ENCODE data around the gene ERAS.

ERAS gene, protein sequence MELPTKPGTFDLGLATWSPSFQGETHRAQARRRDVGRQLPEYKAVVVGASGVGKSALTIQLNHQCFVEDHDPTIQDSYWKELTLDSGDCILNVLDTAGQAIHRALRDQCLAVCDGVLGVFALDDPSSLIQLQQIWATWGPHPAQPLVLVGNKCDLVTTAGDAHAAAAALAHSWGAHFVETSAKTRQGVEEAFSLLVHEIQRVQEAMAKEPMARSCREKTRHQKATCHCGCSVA

DNA sequence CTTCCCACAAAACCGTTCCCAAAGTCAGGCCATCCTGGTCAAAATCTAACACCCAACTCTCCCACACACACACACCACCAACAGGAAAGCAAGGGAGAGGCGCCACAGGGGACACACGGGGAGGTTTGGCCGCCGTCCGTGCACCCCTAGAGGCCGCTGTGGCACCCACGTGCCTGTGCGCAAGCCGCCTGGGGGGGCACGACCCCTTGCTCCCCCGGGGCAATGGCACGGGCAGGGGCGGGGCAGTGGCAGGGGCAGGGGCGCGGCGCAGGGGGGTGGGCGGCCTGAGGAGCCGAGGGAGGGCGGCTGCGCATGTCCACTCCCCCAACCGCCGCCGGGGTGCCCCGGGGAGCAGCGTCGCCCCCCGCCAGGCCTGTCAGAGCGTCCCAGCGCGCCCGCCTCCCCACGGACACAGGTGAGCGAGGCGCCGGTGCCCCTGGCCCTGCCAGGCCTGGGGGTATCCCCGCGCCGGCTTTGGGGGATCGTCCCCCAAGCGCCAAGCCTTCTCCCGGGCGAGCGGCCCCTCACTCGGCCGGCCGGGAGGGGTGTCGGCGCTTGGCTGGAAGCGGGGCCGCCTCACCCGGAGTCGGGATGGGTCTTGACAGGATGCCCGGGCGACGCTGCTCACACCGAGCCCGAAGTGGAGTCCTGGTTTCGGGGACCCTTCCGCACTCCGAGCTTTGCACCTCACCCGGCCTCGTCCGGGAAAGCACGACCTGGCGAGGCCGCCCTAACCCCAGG lies at the start of gene ERAS:
TSS of gene ERAS (plus strand) at position 379 of the 741 bp plus-strand sequence. CDS start 2,611 bp downstream, outside the sequence.
- peaks cover 27 to 41% of the 10 kb centered on the region in 2 donors for H3K27me3 Mint-ChIP-seq

DNA sequence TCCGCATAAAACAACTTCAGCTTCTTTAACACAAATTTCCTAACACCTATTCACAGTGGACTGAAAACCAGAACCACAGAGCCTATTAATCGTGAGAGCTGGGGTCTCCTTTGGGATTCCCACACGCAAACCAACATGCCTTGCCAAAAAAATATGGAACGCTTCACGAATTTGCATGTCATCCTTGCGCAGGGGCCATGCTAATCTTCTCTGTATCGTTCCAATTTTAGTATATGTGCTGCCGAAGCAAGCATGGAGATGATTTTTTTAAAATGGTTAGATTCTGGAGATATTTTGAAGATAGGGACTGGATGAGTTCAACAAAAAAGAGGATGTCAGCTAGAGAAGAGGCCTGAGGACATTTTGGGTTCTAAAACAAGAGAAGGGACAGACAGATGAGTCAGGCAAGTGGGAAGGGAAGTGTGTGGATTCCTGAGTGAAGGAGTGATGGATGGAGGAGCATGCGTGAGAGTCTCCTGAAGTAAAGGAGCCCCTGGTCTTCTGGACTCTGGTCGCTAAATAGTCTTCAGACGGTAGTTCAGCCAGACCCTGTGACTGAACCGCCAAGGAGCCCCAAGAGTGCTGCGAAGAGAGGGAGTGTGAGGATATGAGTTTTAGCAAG lies 49.4 kb upstream of the ERAS start:
- H3K9me3 Mint-ChIP-seq, result no peaks in the 10 kb centered on the region
- DNase-seq (no peak), ATAC-seq (replicated peaks) (no peak)
- no peaks in the 10 kb centered on the region for H3K4me1 Mint-ChIP-seq
- no peak overlapping the region for H3K4me3 Mint-ChIP-seq
- peaks cover 24 to 30% of the 10 kb centered on the region in 2 donors for H3K27me3 Mint-ChIP-seq
- H3K27ac Mint-ChIP-seq, result no peak overlapping the region
- no peaks in the 10 kb centered on the region for H3K36me3 Mint-ChIP-seq

More for the DNA sequence above, at the start of gene ERAS:
- H3K36me3 Mint-ChIP-seq, result peaks cover 27 to 41% of the 10 kb centered on the region in 2 donors
- H3K27ac Mint-ChIP-seq, result peak within 1 kb of the TSS; percentile 31
- H3K4me1 Mint-ChIP-seq, result peaks cover 6 to 12% of the 10 kb centered on the region in 2 donors
- peaks cover 0 to 7% of the 10 kb centered on the region in 2 donors for H3K9me3 Mint-ChIP-seq
- DNase-seq (no peak), ATAC-seq (replicated peaks) (peak; percentile 31 to 38)
- peak within 1 kb of the TSS; percentile 54 to 77 for H3K4me3 Mint-ChIP-seq

DNA sequence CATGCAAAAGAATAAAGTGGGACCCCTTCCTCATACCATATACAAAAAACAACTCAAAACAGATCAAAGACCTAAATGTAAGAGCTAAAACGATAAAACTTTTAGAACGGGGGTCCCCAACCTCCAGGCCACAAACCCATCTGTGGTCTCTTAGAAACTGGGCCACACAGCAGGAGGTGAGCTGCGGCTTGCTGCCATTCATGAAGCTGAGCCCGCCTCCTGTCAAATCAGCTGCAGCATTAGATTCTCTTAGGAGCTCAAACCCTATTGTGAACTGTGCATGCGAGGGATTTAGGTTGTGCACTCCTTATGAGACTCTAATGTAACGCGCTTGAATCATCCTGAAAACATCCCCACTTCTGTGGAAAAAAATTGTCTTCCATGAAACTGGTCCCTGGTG lies 46.9 kb upstream of the ERAS start:
- DNase-seq, result no peak
- H3K27me3 Mint-ChIP-seq, result peaks cover 20 to 24% of the 10 kb centered on the region in 2 donors
- no peak overlapping the region for H3K27ac Mint-ChIP-seq
- H3K4me1 Mint-ChIP-seq, result no peaks in the 10 kb centered on the region
- no peaks in the 10 kb centered on the region for H3K36me3 Mint-ChIP-seq
- ATAC-seq (replicated peaks), result no peak
- H3K9me3 Mint-ChIP-seq, result no peaks in the 10 kb centered on the region
- no peak overlapping the region for H3K4me3 Mint-ChIP-seq

DNA sequence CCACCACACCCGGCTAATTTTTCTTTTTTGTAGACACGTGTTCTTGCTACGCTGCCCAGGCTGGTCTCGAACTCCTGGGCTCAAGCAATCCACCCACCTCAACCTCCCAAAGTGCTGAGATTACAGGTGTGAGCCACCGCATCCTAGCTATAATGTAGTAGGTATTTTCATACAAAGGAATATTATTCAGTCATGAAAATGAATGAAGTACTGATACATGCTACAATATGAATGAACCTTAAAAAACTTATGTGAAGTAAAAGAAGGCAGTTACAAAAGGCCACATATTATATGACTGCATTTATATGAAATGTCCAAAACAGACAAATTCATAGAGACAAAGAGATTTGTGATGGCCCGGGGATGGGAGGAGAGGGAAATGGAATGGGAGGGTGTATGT lies 44.6 kb upstream of the ERAS start:
- no peak for ATAC-seq (replicated peaks)
- H3K36me3 Mint-ChIP-seq, result no peaks in the 10 kb centered on the region
- no peaks in the 10 kb centered on the region for H3K4me1 Mint-ChIP-seq
- DNase-seq, result no peak
- no peak overlapping the region for H3K4me3 Mint-ChIP-seq
- no peaks in the 10 kb centered on the region for H3K9me3 Mint-ChIP-seq
- no peak overlapping the region for H3K27ac Mint-ChIP-seq
- H3K27me3 Mint-ChIP-seq, result peaks cover 15 to 20% of the 10 kb centered on the region in 2 donors

GRCh38 chrX:48782216-48782615 lies 44.1 kb upstream of the ERAS start:
- Mint-ChIP-seq H3K36me3 (no peaks in the 10 kb centered on the region), H3K4me1 (no peaks in the 10 kb centered on the region), H3K27me3 (peaks cover 15 to 20% of the 10 kb centered on the region in 2 donors), H3K4me3 (no peak overlapping the region), H3K27ac (no peak overlapping the region), H3K9me3 (no peaks in the 10 kb centered on the region)
- ATAC-seq (replicated peaks), result no peak
- no peak for DNase-seq

GRCh38 chrX:48782795-48783194 lies 43.5 kb upstream of the ERAS start:
- no peak overlapping the region for H3K27ac Mint-ChIP-seq
- H3K27me3 Mint-ChIP-seq, result peaks cover 16 to 21% of the 10 kb centered on the region in 2 donors
- no peaks in the 10 kb centered on the region for H3K4me1 Mint-ChIP-seq
- no peaks in the 10 kb centered on the region for H3K9me3 Mint-ChIP-seq
- ATAC-seq (replicated peaks), result no peak
- H3K36me3 Mint-ChIP-seq, result no peaks in the 10 kb centered on the region
- DNase-seq, result no peak
- H3K4me3 Mint-ChIP-seq, result no peak overlapping the region

DNA sequence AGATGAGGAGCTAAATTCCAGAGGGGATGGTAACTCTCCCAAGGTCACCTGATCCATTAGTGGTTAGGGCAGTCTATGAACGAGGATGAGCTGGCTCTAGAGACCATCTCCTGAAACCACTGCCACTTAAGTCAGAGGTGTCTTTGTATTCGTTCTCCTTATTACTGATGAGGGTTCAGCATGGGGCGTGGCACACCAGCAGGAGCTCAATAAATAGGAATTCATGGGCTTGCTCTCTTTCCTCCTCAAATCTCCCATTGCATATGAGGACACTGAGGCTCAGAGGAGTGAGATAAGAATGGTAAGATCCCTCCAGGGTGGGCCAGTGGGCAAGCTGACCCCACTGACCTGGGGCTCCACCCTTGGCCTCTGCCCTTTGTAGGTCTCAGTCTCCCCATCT lies 41.6 kb upstream of the ERAS start:
- no peak overlapping the region for H3K27ac Mint-ChIP-seq
- no peak overlapping the region for H3K4me3 Mint-ChIP-seq
- no peak for DNase-seq
- H3K4me1 Mint-ChIP-seq, result peaks cover 0 to 8% of the 10 kb centered on the region in 2 donors
- ATAC-seq (replicated peaks), result no peak
- H3K9me3 Mint-ChIP-seq, result no peaks in the 10 kb centered on the region
- H3K36me3 Mint-ChIP-seq, result no peaks in the 10 kb centered on the region
- peaks cover 26 to 40% of the 10 kb centered on the region in 2 donors for H3K27me3 Mint-ChIP-seq

DNA sequence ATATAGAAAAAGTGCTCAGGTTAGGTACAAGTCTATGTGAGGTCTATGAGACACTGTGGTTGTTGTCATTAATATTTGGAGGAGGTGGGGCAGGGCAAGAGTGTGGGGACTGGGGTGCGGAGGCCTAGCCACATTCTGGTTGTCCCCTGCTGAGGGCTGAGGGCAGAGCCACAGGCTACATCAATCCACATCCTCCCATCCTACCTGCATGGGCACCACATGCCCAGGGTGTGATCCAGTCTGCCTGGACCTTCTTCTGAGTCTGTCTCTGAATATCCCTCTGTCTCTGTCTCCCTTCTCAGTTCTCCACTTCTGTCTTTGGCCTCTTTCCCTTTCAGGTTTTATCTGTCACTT lies 41.1 kb upstream of the ERAS start:
- Mint-ChIP-seq H3K9me3 (no peaks in the 10 kb centered on the region), H3K36me3 (no peaks in the 10 kb centered on the region), H3K4me1 (peaks cover 0 to 10% of the 10 kb centered on the region in 2 donors), H3K27ac (no peak overlapping the region), H3K4me3 (no peak overlapping the region), H3K27me3 (peaks cover 30 to 41% of the 10 kb centered on the region in 2 donors)
- no peak for ATAC-seq (replicated peaks)
- no peak for DNase-seq

GRCh38 chrX:48785540-48786214 lies 40.6 kb upstream of the ERAS start:
- H3K4me1 Mint-ChIP-seq, result peaks cover 0 to 10% of the 10 kb centered on the region in 2 donors
- no peak overlapping the region for H3K27ac Mint-ChIP-seq
- H3K36me3 Mint-ChIP-seq, result no peaks in the 10 kb centered on the region
- no peak for ATAC-seq (replicated peaks)
- no peak overlapping the region for H3K4me3 Mint-ChIP-seq
- H3K27me3 Mint-ChIP-seq, result peaks cover 35 to 41% of the 10 kb centered on the region in 2 donors
- no peak for DNase-seq
- no peaks in the 10 kb centered on the region for H3K9me3 Mint-ChIP-seq

DNA sequence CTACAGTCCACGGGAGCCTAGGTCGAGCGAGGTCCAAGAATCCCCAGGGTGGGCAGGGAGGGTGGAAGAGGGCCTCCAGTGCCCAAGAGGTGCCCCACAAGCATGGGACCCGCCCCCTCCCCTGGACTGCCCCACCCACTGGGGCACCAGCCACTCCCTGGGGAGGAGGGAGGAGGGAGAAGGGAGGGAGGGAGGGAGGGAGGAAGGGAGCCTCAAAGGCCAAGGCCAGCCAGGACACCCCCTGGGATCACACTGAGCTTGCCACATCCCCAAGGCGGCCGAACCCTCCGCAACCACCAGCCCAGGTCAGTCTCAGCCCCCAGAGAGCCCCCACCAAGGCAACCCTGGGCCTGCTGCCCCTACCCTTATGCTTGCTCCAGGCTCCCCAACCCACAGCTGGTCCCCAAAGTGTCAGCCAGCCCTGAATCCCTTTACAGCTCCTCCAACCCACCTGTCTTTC lies 39.9 kb upstream of the ERAS start, which contains the start of gene GATA1:
TSS of gene GATA1 (plus strand) at position 250 of the 460 bp plus-strand sequence. CDS start 4,520 bp downstream, outside the sequence.
- peaks cover 0 to 10% of the 10 kb centered on the region in 2 donors for H3K4me1 Mint-ChIP-seq
- H3K4me3 Mint-ChIP-seq, result no peak within 1 kb of the TSS

GRCh38 chrX:48786825-48787504 lies 39.3 kb upstream of the ERAS start:
- no peak overlapping the region for H3K27ac Mint-ChIP-seq
- ATAC-seq (replicated peaks), result no peak
- peaks cover 0 to 10% of the 10 kb centered on the region in 2 donors for H3K4me1 Mint-ChIP-seq
- no peak overlapping the region for H3K4me3 Mint-ChIP-seq
- no peaks in the 10 kb centered on the region for H3K36me3 Mint-ChIP-seq
- no peak for DNase-seq
- peaks cover 35 to 41% of the 10 kb centered on the region in 2 donors for H3K27me3 Mint-ChIP-seq
- H3K9me3 Mint-ChIP-seq, result no peaks in the 10 kb centered on the region

More for the DNA sequence above, 39.9 kb upstream of the ERAS start, which contains the start of gene GATA1:
- H3K36me3 Mint-ChIP-seq, result no peaks in the 10 kb centered on the region
- ATAC-seq (replicated peaks), result no peak
- H3K27ac Mint-ChIP-seq, result no peak within 1 kb of the TSS
- DNase-seq, result no peak
- no peaks in the 10 kb centered on the region for H3K9me3 Mint-ChIP-seq
- peaks cover 35 to 41% of the 10 kb centered on the region in 2 donors for H3K27me3 Mint-ChIP-seq

GRCh38 chrX:48787505-48788443 lies 38.5 kb upstream of the ERAS start:
- no peaks in the 10 kb centered on the region for H3K9me3 Mint-ChIP-seq
- peaks cover 0 to 10% of the 10 kb centered on the region in 2 donors for H3K4me1 Mint-ChIP-seq
- no peak overlapping the region for H3K4me3 Mint-ChIP-seq
- ATAC-seq (replicated peaks), result no peak
- H3K27me3 Mint-ChIP-seq, result peaks cover 35 to 41% of the 10 kb centered on the region in 2 donors
- no peak overlapping the region for H3K27ac Mint-ChIP-seq
- no peaks in the 10 kb centered on the region for H3K36me3 Mint-ChIP-seq
- DNase-seq, result no peak

All from stimulated activated naive B cell treated with anti-CD40 and anti-IgM and Interleukin-4, amounts not matched to agents 10 μg/mL and 1 μg/mL and 100 μg/mL, for 72 hours (primary cell).